GM21825 (cell line): ENCODE data around the gene PGK1.

ENCODE experiments used
- ATAC-seq: cut with Tn5 transposase; IDR thresholded peaks from one replicate; pipeline ENCODE4 v1.9.1; 2021; ENCODE audit warnings: mild to moderate bottlenecking, moderate library complexity; ENCODE audit not compliant: unreplicated experiment

PGK1 gene

DNA sequence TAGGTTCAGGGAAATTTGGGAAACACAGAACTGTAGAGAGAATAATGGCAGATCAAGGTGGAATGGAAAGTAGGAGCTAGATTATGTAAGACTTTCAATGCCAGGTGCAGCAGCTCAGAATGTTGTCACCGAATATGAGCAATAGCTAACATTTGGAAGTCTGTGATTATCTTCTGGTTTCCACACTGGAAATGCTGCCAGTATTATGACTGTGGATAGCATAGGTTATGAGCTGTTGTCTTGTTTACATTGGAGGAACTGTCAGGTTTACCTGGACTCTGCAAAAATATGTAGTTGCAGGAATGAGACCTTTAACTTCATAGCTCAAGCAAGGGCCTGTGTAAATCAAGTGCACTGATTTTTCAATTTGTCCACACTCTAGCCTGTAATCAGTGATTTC lies 61.4 kb downstream of the PGK1 start:
- no peak for ATAC-seq

DNA sequence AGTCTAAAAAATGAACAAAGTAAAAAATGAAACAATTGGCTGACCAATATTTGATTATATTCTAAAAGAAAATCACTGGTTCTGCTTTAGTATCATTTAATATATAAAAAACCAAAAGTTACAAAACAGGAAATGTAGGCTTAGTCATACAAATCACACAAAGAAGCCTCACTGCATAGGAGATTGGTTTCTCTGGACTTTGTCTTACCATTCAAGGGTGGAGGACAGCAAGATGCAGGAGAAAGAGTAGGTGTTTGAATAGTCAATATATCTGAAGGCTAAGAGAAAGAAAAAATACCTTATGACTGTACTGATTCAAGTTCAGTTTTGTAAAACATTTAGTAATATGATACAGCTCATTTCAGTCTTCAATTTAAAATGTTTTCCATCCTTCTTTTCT lies 64.0 kb downstream of the PGK1 start:
- no peak for ATAC-seq
